NCI-H524 treated with DMSO at 0.1 percent for 48 hours (cell line): ENCODE measurements around the gene C6orf62.
"Not testable (repeated sequence)": the region's sequence is repeated elsewhere in the genome, so short reads cannot be mapped to it uniquely, and the experiment has no call there.

Experiments used
- DNase-seq: peaks from one replicate; lab custom pipeline; 2025; lab: John Stamatoyannopoulos, UW

The C6orf62 gene

GRCh38 chr6:24696097-24696496 is 22.9 kb downstream of the C6orf62 start:
- DNase-seq, result no peak

GRCh38 chr6:24695635-24696034 is 23.3 kb downstream of the C6orf62 start:
- DNase-seq, result peak; percentile 12

GRCh38 chr6:24694198-24694597 is 24.8 kb downstream of the C6orf62 start:
- DNase-seq, result no peak

DNA sequence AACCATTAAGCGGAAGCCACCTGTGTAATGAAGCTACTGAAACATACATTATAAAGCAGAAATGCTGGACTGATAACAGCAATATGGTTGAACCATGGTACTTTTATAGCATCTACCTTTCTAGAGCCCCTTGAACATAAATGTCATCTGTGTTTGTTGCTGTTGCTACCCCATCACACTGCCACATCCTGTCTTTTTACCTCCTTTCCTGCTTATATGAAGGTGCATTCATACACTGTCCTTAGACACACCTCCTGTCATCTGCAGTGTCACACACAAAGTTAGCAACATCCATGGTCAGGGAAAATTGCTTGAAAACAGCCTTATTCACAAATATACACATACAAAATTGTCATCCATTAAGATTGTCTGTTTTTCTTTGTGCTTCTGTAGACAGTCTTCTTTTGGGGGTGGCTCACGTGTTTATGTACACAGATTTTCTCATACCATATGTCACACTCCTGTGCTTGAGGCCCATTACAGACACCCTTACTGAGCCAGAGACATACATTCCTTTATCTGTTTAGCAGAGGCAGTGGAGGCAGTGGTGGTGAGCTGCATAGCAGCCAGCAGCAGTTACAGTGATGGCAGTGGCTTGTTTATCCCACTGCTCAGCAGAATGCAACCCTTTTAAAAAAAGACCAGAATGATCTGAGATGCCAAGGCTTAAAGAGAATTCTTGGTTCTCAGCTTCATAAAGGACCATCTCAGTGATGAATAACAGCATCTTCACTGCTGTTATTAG is 25.9 kb downstream of the C6orf62 start:
- no peak for DNase-seq

GRCh38 chr6:24692415-24692814 is 26.5 kb downstream of the C6orf62 start:
- DNase-seq, result no peak

GRCh38 chr6:24692003-24692402 is 27.0 kb downstream of the C6orf62 start:
- no peak for DNase-seq

- DNase-seq, result no peak
Observed at GRCh38 chr6:24691550-24691949, 27.4 kb downstream of the C6orf62 start.

DNA sequence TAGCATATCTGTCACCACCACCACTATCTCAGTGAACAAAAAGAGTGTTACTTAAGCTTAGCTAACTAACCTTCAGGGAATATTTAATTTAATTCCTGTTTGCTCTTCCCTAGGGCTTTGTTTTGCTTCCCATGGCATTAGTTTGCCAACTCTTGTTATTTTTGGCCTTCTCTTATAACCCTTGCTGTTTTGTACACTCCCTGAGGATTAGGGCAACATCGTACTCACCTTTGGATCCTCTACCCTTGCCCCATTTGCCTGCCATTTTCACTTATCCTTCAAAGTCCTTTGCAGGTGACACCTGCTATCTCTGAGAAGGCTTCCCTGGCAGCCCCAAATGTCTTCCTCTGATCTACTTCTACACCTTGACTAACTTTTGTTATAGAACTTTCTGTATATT is 28.4 kb downstream of the C6orf62 start:
- no peak for DNase-seq

DNA sequence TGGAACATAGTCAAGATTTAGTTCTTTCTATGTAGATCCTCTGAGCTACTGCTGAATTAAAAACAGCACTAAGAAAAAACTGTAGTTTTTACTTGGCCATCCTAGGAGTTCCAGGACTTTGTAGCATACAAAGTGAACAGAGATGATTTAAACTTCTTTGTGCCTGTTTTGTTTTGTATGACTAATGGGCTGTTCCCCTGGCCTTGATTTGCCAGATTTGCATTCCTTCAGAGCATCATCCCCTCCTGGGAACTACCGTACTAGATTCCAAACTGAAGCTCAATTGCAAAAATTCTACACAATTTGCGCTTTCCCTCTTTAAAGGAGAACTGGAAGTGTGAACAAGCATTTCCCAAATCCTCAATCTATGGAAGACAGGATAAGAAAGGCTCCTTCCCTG is 29.0 kb downstream of the C6orf62 start:
- no peak for DNase-seq

DNA sequence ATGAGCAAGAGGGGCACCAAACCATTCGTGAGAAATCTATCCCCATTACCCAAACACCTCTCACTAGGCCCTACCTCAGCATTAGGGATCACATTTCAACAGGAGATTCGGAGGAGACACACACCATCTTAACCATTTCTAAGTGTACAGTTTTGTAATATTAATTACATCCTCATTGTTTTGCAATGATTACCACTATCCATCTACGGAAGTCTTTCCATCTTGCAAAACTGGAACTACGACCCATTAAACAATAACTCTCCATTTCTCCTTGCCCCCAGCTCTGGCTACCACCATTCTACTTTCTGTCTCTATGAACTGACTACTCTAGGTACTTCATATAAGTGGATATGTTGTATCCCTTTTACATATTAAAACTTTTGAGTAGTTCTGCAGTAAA is 32.0 kb downstream of the C6orf62 start:
- DNase-seq, result no peak

- no peak for DNase-seq
Observed at GRCh38 chr6:24686408-24686807, 32.5 kb downstream of the C6orf62 start.

GRCh38 chr6:24683297-24684296 is 35.4 kb downstream of the C6orf62 start:
- no peak for DNase-seq

DNA sequence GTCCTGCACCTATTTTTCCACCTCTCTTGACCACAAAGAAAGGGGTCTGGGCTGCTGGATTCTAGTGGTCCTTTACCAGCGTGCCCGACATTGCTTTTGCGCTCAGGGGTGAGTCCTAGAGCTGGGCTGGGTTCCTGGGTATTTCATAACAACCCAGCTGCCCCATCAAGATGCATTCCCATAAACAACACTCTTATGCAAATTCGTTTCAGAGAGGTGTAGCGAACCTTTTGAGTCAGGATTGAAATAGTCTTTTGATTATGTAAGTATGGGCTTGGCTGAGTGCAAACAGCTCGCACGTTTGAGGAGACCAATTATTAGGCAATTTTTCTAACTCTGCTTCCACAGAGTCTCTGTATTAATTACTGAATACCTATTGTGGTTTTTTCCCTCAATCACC is 38.4 kb downstream of the C6orf62 start:
- no peak for DNase-seq

GRCh38 chr6:24678792-24679352 is 40.1 kb downstream of the C6orf62 start:
- not testable (repeated sequence) for DNase-seq

DNA sequence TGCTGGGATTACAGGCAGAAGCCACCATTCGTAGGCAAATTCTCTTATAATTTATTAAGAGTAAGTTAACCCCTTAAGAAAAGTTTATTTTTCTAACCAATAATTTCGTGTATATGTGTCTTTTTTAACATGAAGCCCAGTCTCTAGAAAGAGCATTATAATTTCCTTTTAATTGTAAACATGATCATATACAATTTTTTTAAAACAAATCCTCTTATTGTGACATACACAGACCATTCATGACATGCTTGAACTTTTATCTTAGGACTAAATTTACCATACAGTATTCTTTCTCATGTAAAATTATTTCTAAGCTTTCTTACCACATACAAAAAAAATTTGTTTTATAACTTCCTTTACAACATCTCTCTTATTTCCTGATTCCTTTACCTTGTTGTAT is 45.3 kb downstream of the C6orf62 start:
- no peak for DNase-seq

- DNase-seq, result no peak
Observed at GRCh38 chr6:24672620-24673182, 46.3 kb downstream of the C6orf62 start.

DNA sequence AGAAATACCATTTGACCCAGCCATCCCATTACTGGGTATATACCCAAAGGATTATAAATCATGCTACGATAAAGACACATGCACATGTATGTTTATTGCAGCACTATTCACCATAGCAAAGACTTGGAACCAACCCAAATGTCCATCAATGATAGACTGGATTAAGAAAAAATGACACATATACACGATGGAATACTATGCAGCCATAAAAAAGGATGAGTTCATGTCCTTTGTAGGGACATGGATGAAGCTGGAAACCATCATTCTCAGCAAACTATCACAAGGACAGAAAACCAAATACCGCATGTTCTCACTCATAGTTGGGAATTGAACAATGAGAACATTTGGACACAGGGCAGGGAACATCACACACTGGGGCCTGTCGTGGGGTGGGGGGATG is 47.9 kb downstream of the C6orf62 start:
- DNase-seq, result not testable (repeated sequence)

DNA sequence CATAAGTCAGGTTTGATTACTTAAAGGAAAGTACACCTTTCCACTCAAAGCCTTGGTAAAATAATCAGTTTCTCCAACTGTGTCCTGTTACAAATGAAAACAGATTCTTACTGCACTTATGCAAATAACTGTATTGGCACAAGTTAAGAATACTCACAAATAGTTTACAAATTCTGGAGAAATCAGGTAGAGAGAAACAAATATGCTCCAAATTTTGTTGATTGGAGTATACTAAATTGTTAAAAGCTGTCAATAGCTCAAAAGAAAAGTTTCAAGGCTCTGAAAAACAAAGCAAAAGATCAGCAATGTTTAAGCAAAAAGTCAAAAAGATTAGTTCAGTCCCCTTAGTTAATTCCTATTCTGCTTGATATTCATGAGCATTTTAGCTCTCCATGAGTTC is 48.5 kb downstream of the C6orf62 start:
- not testable (repeated sequence) for DNase-seq

DNA sequence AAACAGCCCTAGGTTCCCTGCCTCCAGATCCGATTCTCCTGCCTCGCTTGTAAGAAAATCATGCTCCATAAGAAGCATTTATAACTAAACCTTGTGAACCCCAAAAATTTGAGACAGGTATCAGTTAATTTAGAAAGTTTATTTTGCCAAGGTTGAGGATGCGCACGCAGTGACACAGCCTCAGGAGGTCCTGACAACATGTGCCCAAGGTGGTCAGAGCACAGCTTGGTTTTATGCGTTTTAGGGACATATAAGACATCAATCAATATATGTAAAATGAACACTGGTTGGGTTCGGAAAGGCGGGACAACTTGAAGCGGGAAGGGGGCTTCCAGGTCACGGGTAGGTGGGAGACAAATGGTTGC is 50.0 kb downstream of the C6orf62 start:
- no peak for DNase-seq

DNA sequence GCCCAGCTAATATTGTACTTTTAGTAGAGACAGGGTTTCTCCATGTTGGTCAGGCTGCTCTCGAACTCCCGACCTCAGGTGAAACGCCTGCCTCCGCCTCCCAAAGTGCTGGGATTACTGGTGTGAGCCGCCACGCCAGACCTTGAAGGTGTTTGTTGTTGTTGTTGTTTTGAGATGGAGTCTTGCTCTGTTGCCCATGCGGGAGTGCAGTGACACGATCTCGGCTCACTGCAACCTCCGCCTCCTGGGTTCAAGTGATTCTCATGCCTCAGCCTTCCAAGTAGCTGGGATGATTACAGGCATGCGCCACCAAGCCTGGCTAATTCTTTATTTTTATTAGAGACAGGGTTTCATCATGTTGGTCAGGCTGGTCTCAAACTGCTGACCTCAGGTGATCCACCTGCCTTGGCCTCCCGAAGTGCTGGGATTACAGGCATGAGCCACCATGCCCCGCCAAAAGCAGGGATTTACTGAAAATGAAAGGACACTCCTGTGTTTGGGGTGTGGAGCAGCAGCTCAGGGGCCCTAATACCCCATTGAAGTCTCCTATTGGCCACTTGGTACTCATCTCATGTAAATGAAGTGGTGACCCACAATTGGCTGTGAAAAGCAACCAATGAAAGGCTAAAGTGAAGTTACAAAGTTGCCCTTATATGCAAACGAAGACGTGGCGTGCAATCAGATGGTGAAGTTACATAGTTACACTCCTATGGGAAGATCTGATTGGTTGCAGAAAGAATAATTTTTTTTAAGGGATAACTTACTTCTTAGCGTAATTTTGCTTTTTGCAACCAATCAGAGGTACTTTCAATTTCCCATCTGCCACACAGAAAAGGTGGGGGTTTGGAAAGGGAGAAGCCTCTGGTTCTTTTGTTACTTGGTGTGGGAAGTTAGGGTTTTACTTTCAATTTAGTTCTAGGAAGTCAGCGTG is 50.6 kb downstream of the C6orf62 start:
- not testable (repeated sequence) for DNase-seq

DNA sequence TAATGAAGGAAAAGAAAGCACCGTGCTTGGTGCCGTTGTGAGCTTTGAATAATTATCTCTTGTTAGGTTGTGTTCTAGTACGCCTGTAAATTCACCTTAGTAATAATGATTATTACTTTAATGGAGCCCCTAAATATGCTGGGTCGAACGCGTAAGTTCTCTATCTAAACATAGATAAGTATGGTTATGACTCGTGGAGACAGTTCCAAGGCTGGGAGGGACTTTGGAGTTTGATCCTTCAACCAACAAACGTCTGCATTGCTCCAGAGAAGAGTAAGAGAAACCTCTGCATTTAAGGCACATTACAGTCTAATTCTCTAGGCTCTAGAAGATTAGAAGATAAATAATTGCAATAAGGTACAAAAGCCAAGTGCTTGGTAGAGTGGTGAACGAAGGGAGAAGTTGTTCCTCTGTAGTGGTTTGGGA is 51.6 kb downstream of the C6orf62 start:
- no peak for DNase-seq
